ENCODE data around the gene PPM1D.

DNA sequence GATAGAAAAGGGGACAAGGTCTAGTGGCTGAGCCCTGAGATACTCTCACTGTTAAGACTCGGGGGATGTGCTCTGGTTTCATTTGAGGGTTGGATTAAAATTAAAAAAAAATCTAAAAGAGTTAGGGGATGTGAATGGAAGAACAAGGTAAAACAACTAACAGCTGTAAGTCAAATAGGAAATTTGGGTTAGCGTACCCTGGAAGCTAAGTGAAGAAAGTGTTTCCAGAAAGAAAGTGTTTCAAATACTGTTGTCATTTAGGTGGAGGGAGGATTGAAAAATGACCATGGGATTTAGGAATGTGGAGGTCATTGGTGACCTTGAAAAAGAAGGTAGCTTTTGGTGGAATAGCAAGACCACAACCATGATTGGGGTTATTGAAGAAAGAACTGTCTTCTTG, 37.7 kb downstream of the PPM1D start:
- no peak for TF ChIP-seq CTCF (IDR thresholded peaks at IDR 0.05; ENCODE audit: low read depth, low read length, poor library complexity, severe bottlenecking)
- no peak for TF ChIP-seq EZH2phosphoT487 (IDR thresholded peaks at IDR 0.05; ENCODE audit: borderline replicate concordance, low read length)

Measured in DOHH2 (cell line).